Cardiac muscle cell (in vitro differentiated cells and primary cell): ENCODE measurements around the gene SPAG16. TPM values are rescaled to one million over a fixed set of nuclear protein-coding genes. Genes with fewer than 3 reads are reported as not detected.

ENCODE experiments used
- DNase-seq, 2 donors: peaks; one replicate each; pipeline versions ENCODE4 v3.0.0 to v3.0.0-alpha.2; 2010 to 2017; ENCODE audit warnings: low read depth in 1 of 2, low spot score in 1 of 2
- H3K27ac ChIP-seq: fragments of 200-600 bp; sonication (generic); 2 replicates; pipeline ENCODE4 v1.5.1; 2016
- H3K27me3 ChIP-seq: fragments of 200-600 bp; sonication (generic); 2 replicates; pipeline ENCODE4 v1.6.0; 2016; ENCODE audit warnings: control low read depth
- H3K36me3 ChIP-seq: fragments of 200-600 bp; sonication (generic); 2 replicates; pipeline ENCODE4 v1.5.1; 2016; ENCODE audit warnings: control low read depth
- H3K4me1 ChIP-seq: fragments of 200-600 bp; sonication (generic); 2 replicates; pipeline ENCODE4 v1.8.1; 2017; ENCODE audit warnings: low read depth, mild to moderate bottlenecking, mixed run types
- H3K4me3 ChIP-seq: fragments of 200-600 bp; sonication (generic); 2 replicates; pipeline ENCODE4 v1.5.1; 2016; ENCODE audit warnings: mild to moderate bottlenecking
- H3K9me3 ChIP-seq: fragments of 200-600 bp; sonication (generic); 2 replicates; pipeline ENCODE4 v1.5.1; 2017; ENCODE audit warnings: low read depth, mild to moderate bottlenecking, control low read depth
- polyA plus RNA-seq: library from polyadenylated mRNA; unstranded; fragments of >200 nt; fragmentation: Nextera tagmentation; extraction: Ambion mirVana; gene quantifications from 2 replicates; pipeline ENCODE4 v1.2.1, GENCODE V29; 2016
- total RNA-seq: library from RNA; depleted of rRNA; stranded (reverse); fragments of >200 nt; gene quantifications from 2 replicates; pipeline ENCODE4 v1.2.3, GENCODE V29; 2016
- TF ChIP-seq, protein P1 (sequence below): IDR thresholded peaks from 2 replicates; pipeline ENCODE4 v1.5.1; 2012; ENCODE audit warnings: low read depth, mild to moderate bottlenecking, low read length

Gene SPAG16
- total and polyA plus RNA-seq, 2 experiments from 2014 or later = 32.8 to 57.9 TPM

DNA sequence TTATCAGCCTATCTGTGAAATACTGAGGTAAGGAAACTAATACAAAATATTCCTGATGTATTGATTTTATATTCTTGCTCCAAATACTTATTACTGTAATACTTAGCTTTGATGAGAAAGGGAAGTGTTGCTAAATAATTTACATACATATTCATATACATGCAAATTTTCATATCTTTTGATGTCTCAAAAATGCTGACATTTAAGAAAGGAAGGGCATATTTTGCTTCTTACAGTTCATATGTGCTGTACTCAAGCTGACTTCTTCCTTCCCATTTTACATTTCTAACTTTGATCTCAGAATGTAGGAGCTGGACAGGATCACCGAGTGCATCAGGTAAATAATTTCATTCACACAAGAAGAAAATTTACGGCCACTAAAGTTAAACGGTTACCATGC, 727.4 kb downstream of the SPAG16 start:
- Histone ChIP-seq H3K4me3 (no peak overlapping the region), H3K27ac (no peak overlapping the region), H3K4me1 (no peaks in the 10 kb centered on the region), H3K27me3 (no peaks in the 10 kb centered on the region), H3K9me3 (no peaks in the 10 kb centered on the region), H3K36me3 (no peaks in the 10 kb centered on the region)
- TF ChIP-seq, protein P1, sequence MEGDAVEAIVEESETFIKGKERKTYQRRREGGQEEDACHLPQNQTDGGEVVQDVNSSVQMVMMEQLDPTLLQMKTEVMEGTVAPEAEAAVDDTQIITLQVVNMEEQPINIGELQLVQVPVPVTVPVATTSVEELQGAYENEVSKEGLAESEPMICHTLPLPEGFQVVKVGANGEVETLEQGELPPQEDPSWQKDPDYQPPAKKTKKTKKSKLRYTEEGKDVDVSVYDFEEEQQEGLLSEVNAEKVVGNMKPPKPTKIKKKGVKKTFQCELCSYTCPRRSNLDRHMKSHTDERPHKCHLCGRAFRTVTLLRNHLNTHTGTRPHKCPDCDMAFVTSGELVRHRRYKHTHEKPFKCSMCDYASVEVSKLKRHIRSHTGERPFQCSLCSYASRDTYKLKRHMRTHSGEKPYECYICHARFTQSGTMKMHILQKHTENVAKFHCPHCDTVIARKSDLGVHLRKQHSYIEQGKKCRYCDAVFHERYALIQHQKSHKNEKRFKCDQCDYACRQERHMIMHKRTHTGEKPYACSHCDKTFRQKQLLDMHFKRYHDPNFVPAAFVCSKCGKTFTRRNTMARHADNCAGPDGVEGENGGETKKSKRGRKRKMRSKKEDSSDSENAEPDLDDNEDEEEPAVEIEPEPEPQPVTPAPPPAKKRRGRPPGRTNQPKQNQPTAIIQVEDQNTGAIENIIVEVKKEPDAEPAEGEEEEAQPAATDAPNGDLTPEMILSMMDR = no peak
- no peak for DNase-seq

DNA sequence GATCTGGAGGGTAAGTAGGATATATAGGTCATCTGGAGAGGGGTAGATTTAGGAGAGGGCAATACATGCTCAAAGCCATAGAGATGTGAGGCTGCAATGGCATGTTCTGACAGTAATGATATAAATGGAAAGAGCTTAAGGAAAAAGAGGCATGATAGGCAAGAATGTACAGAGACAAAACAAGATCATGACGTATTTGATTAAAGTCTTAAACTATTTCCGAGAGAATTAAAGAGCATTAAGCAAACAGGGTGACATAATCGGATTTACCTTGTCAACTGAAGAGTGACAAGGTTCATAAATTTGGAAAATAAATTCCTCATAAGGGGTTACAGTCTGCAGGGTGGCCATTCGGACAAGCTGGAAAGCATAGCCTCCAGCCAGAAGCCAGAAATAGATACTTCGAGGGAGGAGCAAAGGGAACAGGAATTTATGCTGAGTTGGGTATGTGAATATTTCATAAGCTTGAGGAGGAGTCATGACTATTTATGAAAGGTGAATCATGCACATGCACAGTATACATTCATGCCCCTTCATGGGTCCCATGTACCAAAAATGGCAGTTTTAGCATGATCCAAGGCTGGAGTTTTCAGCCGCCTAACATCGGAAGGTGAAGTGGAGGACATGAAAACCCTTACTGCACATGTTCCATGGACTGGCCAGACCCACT, 730.4 kb downstream of the SPAG16 start:
- TF ChIP-seq, protein P1 = no peak
- H3K9me3 ChIP-seq = no peaks in the 10 kb centered on the region
- no peaks in the 10 kb centered on the region for H3K36me3 ChIP-seq
- H3K4me1 ChIP-seq = no peaks in the 10 kb centered on the region
- no peak for DNase-seq
- no peak overlapping the region for H3K4me3 ChIP-seq
- H3K27me3 ChIP-seq = no peaks in the 10 kb centered on the region
- no peak overlapping the region for H3K27ac ChIP-seq

DNA sequence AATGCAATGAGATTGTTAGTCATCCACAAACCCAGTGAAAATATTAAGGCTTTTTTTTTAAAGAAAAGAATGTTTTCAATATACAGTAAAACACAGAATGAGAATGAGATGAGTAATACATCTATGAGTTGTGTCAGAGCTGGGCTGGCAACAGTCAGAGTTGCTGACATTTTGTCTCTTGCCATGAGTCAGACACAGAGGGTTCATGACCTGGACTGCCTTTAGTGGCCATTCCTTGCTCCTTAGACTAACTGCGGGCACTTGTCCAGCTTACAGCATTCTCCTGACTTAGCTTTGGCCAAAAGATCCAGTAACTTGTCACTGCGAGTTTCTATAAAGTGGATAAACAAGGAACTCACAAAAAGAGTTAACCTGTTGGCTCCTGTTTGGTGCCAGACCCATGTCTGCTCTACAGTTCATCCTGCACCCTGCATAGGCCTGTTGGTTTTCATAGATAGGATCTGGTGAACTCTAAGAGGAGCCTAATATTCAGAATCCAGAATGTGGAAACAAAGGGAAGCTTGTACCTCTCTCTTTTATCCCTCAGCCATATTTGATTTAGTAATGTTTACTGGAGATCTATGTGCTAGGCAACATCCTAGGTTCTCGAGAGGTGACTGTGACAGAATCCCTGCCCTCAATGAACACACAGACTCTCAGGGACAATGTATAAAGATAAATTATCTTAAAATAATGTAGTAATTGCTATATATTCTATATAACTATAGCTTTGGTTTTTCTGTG, 735.1 kb downstream of the SPAG16 start:
- H3K36me3 ChIP-seq = no peaks in the 10 kb centered on the region
- TF ChIP-seq, protein P1 = no peak

DNA sequence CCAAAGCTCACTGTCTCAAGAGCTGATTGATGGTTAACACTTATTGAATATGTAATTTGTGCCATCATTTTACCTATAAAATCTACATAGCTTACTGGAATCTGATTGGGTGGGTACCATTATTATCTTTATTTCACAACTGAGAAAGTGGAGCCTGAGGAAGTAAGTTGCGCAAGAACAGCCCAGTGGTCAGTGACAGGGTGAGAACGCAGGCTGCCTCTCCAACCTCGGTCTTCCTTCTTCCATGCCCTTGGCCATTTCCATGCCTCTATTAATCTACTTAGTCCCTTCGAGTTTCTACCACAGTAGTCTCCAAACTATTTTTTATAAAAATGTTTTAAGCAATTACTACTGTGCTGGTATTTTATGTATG, 735.7 kb downstream of the SPAG16 start:
- Histone ChIP-seq H3K4me3 (no peak overlapping the region), H3K27me3 (no peaks in the 10 kb centered on the region), H3K4me1 (no peaks in the 10 kb centered on the region), H3K36me3 (no peaks in the 10 kb centered on the region), H3K9me3 (no peaks in the 10 kb centered on the region), H3K27ac (no peak overlapping the region)
- TF ChIP-seq, protein P1 = no peak
- DNase-seq = peak in 1 of 2 donors; percentile 53

More for the DNA sequence above, 735.1 kb downstream of the SPAG16 start:
- Histone ChIP-seq H3K27ac (peak overlapping the region; percentile 41), H3K4me3 (no peak overlapping the region), H3K9me3 (no peaks in the 10 kb centered on the region), H3K4me1 (no peaks in the 10 kb centered on the region), H3K27me3 (no peaks in the 10 kb centered on the region)
- peak; percentile 6 to 96 for DNase-seq

DNA sequence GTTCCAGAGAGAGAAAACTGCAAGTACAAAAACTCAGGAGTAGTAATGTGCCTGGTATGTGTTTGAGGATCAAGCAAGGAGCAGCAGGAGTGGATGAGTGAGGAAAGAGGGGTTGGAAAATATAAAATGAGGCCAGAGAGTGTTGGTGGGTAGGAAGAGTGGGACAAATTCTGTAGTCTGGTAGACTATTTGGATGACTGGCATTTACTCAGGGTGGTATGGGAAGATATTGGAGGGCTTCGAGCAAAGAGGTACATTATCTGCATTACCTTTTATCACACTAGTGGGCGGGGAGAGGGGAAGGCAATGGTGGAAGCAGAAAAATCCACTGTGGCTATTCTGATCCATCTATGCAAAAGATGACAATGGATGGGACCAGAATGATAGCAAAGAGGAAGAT, 744.9 kb downstream of the SPAG16 start:
- H3K9me3 ChIP-seq = no peaks in the 10 kb centered on the region
- no peak for DNase-seq
- H3K27ac ChIP-seq = no peak overlapping the region
- H3K4me1 ChIP-seq = no peaks in the 10 kb centered on the region
- TF ChIP-seq, protein P1 = no peak
- no peak overlapping the region for H3K4me3 ChIP-seq
- no peaks in the 10 kb centered on the region for H3K27me3 ChIP-seq
- no peaks in the 10 kb centered on the region for H3K36me3 ChIP-seq
